HEK293 (cell line): ENCODE measurements around the gene DEDD2.

ENCODE experiments used
- BCL11A ChIP-seq: fragments of 450-650 bp; formaldehyde crosslinking; IDR thresholded peaks from 2 replicates; pipeline ENCODE4 v1.5.1; 2016; ENCODE audit warnings: low read depth, missing biosample characterization, missing genetic modification characterization
- EGR2 ChIP-seq: fragments of 450-650 bp; formaldehyde crosslinking; IDR thresholded peaks from 2 replicates; pipeline ENCODE4 v1.5.1; 2016; ENCODE audit warnings: low read depth, missing biosample characterization, missing genetic modification characterization
- IKZF3 ChIP-seq: fragments of 450-650 bp; IDR thresholded peaks from 2 replicates; pipeline ENCODE4 v1.5.0; 2018; ENCODE audit warnings: missing biosample characterization, mild to moderate bottlenecking, missing genetic modification characterization, moderate library complexity
- KLF8 ChIP-seq: fragments of 450-650 bp; formaldehyde crosslinking; IDR thresholded peaks from 2 replicates; pipeline ENCODE4 v1.5.1; 2016; ENCODE audit warnings: missing biosample characterization, missing genetic modification characterization
- RBAK ChIP-seq: fragments of 450-650 bp; formaldehyde crosslinking; IDR thresholded peaks from 2 replicates; pipeline ENCODE4 v1.5.1; 2016; ENCODE audit warnings: missing biosample characterization, missing genetic modification characterization
- SP3 ChIP-seq: fragments of 450-650 bp; formaldehyde crosslinking; IDR thresholded peaks from 2 replicates; pipeline ENCODE4 v1.5.1; 2016; ENCODE audit warnings: missing biosample characterization, missing genetic modification characterization
- ZBTB48 ChIP-seq: fragments of 450-650 bp; formaldehyde crosslinking; IDR thresholded peaks from 2 replicates; pipeline ENCODE4 v1.5.1; 2016; ENCODE audit warnings: missing biosample characterization, missing genetic modification characterization
- ZFP37 ChIP-seq: fragments of 450-650 bp; formaldehyde crosslinking; IDR thresholded peaks from 2 replicates; pipeline ENCODE4 v1.5.1; 2016; ENCODE audit warnings: missing biosample characterization, missing genetic modification characterization
- ZIC2 ChIP-seq: fragments of 450-650 bp; formaldehyde crosslinking; IDR thresholded peaks from 2 replicates; pipeline ENCODE4 v1.5.1; 2016; ENCODE audit warnings: missing biosample characterization, missing genetic modification characterization
- ZNF114 ChIP-seq: fragments of 450-650 bp; formaldehyde crosslinking; IDR thresholded peaks from 2 replicates; pipeline ENCODE4 v1.5.0; 2017; ENCODE audit warnings: missing biosample characterization, missing genetic modification characterization
- ZNF16 ChIP-seq: fragments of 450-650 bp; formaldehyde crosslinking; IDR thresholded peaks from 2 replicates; pipeline ENCODE4 v1.5.1; 2016; ENCODE audit warnings: low read depth, missing biosample characterization, missing genetic modification characterization
- ZNF174 ChIP-seq: fragments of 450-650 bp; formaldehyde crosslinking; IDR thresholded peaks from 2 replicates; pipeline ENCODE4 v1.5.0; 2017; ENCODE audit warnings: missing biosample characterization, mild to moderate bottlenecking, missing genetic modification characterization
- ZNF223 ChIP-seq: fragments of 450-650 bp; formaldehyde crosslinking; IDR thresholded peaks from 2 replicates; pipeline ENCODE4 v1.5.1; 2016; ENCODE audit warnings: missing biosample characterization, missing genetic modification characterization
- ZNF335 ChIP-seq: fragments of 450-650 bp; formaldehyde crosslinking; conservative IDR thresholded peaks from 2 replicates; pipeline ENCODE4 v1.5.1; 2016; ENCODE audit warnings: missing biosample characterization, missing genetic modification characterization
- ZNF473 ChIP-seq: fragments of 450-650 bp; formaldehyde crosslinking; IDR thresholded peaks from 2 replicates; pipeline ENCODE4 v1.5.1; 2017; ENCODE audit warnings: missing biosample characterization, missing genetic modification characterization
- ZNF544 ChIP-seq: fragments of 450-650 bp; formaldehyde crosslinking; IDR thresholded peaks from 2 replicates; pipeline ENCODE4 v1.5.0; 2017; ENCODE audit warnings: missing biosample characterization, missing genetic modification characterization
- ZNF560 ChIP-seq: fragments of 450-650 bp; formaldehyde crosslinking; IDR thresholded peaks from 2 replicates; pipeline ENCODE4 v1.5.1; 2017; ENCODE audit warnings: missing biosample characterization, missing genetic modification characterization, borderline replicate concordance
- ZNF621 ChIP-seq: fragments of 450-650 bp; formaldehyde crosslinking; IDR thresholded peaks from 2 replicates; pipeline ENCODE4 v1.5.1; 2017; ENCODE audit warnings: missing biosample characterization, missing genetic modification characterization
- ZNF623 ChIP-seq: fragments of 450-650 bp; formaldehyde crosslinking; IDR thresholded peaks from 2 replicates; pipeline ENCODE4 v1.5.1; 2016; ENCODE audit warnings: missing biosample characterization, missing genetic modification characterization
- ZNF747 ChIP-seq: fragments of 450-650 bp; formaldehyde crosslinking; IDR thresholded peaks from 2 replicates; pipeline ENCODE4 v1.5.1; 2016; ENCODE audit warnings: missing biosample characterization, missing genetic modification characterization
- ZNF791 ChIP-seq: fragments of 450-650 bp; formaldehyde crosslinking; IDR thresholded peaks from 2 replicates; pipeline ENCODE4 v1.5.1; 2016; ENCODE audit warnings: missing biosample characterization, missing genetic modification characterization
- TF ChIP-seq, protein P1 (sequence below): fragments of 450-650 bp; formaldehyde crosslinking; IDR thresholded peaks from 2 replicates; pipeline ENCODE4 v1.5.1; 2016; ENCODE audit warnings: missing biosample characterization, missing genetic modification characterization
- TF ChIP-seq, protein P2 (sequence below): fragments of 450-650 bp; formaldehyde crosslinking; IDR thresholded peaks from 2 replicates; pipeline ENCODE4 v1.5.1; 2016; ENCODE audit warnings: missing biosample characterization, missing genetic modification characterization
- TF ChIP-seq, protein P3 (sequence below): fragments of 450-650 bp; formaldehyde crosslinking; IDR thresholded peaks from 2 replicates; pipeline ENCODE4 v1.5.1; 2017; ENCODE audit warnings: missing biosample characterization, missing genetic modification characterization
- TF ChIP-seq, protein P4 (sequence below): fragments of 450-650 bp; formaldehyde crosslinking; IDR thresholded peaks from 2 replicates; pipeline ENCODE4 v1.5.1; 2016; ENCODE audit warnings: missing biosample characterization, missing genetic modification characterization
- TF ChIP-seq, protein P5 (sequence below): fragments of 450-650 bp; IDR thresholded peaks from 2 replicates; pipeline ENCODE4 v1.5.1; 2018; ENCODE audit warnings: missing biosample characterization, missing genetic modification characterization
- TF ChIP-seq, protein P6 (sequence below): fragments of 450-650 bp; formaldehyde crosslinking; IDR thresholded peaks from 2 replicates; pipeline ENCODE4 v1.5.1; 2017; ENCODE audit warnings: missing biosample characterization, missing genetic modification characterization
- TF ChIP-seq, protein P7 (sequence below): fragments of 450-650 bp; formaldehyde crosslinking; IDR thresholded peaks from 2 replicates; pipeline ENCODE4 v1.5.1; 2016; ENCODE audit warnings: missing biosample characterization, missing genetic modification characterization

Gene DEDD2

DNA sequence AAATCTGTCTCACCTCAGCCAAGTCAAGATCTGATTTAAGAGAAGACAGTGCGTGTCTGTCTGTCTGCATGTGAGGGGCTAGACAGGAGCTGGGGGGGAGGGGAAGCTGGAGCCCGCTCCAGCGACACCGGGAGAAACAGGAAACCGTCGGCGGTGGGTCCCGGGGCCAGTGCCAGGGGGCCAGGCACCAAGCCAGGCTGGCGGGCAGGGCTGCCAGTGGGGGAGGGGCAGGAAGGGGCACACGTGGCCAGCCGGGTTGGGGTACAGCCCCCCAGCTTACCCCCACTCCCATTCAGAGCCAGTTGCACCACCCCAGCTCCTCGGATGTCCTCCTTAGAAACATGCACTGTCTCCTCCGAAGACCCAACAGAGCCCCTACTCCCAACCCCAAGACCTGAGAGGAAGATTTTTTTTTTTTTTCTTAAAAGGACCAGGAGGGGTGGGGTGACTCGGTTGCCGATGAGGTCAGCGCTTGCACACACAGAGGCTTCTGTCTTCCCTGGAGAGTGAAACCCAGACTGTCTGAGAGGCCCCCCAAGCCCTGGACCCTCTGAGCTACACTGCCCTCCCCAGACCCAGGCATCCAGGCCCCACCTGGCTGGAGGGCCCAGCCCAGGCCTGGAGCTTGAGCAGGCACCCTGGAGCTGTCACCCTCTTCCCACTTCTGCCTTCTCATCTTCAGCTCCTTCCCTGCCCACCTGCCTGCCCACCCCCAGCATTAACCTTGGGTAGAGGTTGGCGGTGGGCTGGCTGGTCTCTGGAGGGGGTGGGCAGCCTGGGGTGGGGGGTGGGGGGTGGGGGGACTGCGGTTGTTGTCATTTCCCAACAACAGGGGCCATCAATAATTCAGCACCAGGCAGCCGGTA lies 33.4 kb upstream of the DEDD2 start (continued):
- no peak for TF ChIP-seq BCL11A (tag by site-specific recombination)
- 0 out of 2 replicates have a peak, but pooled peaks have one; percentile 26 for TF ChIP-seq KLF8 (tag by site-specific recombination)
- TF ChIP-seq, protein P1, sequence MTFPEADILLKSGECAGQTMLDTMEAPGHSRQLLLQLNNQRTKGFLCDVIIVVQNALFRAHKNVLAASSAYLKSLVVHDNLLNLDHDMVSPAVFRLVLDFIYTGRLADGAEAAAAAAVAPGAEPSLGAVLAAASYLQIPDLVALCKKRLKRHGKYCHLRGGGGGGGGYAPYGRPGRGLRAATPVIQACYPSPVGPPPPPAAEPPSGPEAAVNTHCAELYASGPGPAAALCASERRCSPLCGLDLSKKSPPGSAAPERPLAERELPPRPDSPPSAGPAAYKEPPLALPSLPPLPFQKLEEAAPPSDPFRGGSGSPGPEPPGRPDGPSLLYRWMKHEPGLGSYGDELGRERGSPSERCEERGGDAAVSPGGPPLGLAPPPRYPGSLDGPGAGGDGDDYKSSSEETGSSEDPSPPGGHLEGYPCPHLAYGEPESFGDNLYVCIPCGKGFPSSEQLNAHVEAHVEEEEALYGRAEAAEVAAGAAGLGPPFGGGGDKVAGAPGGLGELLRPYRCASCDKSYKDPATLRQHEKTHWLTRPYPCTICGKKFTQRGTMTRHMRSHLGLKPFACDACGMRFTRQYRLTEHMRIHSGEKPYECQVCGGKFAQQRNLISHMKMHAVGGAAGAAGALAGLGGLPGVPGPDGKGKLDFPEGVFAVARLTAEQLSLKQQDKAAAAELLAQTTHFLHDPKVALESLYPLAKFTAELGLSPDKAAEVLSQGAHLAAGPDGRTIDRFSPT (tag by site-specific recombination) = peak; percentile 76; the same call in 1 of the 2 replicates
- no peak for TF ChIP-seq ZNF473 (tag by site-specific recombination)
- TF ChIP-seq ZNF114 (tag by site-specific recombination) = no peak
- TF ChIP-seq ZNF223 (tag by site-specific recombination) = no peak
- no peak for TF ChIP-seq ZNF16 (tag by site-specific recombination)
- TF ChIP-seq ZFP37 = no peak
- no peak for TF ChIP-seq ZNF623 (tag by site-specific recombination)
- TF ChIP-seq ZNF747 = no peak
- TF ChIP-seq ZIC2 (tag by site-specific recombination) = no peak
- no peak for TF ChIP-seq ZNF544 (tag by site-specific recombination)
- peak; percentile 79 for TF ChIP-seq EGR2 (tag by site-specific recombination)
- TF ChIP-seq, protein P2, sequence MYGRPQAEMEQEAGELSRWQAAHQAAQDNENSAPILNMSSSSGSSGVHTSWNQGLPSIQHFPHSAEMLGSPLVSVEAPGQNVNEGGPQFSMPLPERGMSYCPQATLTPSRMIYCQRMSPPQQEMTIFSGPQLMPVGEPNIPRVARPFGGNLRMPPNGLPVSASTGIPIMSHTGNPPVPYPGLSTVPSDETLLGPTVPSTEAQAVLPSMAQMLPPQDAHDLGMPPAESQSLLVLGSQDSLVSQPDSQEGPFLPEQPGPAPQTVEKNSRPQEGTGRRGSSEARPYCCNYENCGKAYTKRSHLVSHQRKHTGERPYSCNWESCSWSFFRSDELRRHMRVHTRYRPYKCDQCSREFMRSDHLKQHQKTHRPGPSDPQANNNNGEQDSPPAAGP (tag by site-specific recombination) = no peak
- TF ChIP-seq SP3 (tag by site-specific recombination) = no peak
- TF ChIP-seq ZNF174 (tag by site-specific recombination) = no peak
- TF ChIP-seq ZNF791 = no peak
- TF ChIP-seq, protein P3, sequence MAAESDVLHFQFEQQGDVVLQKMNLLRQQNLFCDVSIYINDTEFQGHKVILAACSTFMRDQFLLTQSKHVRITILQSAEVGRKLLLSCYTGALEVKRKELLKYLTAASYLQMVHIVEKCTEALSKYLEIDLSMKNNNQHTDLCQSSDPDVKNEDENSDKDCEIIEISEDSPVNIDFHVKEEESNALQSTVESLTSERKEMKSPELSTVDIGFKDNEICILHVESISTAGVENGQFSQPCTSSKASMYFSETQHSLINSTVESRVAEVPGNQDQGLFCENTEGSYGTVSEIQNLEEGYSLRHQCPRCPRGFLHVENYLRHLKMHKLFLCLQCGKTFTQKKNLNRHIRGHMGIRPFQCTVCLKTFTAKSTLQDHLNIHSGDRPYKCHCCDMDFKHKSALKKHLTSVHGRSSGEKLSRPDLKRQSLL = no peak
- no peak for TF ChIP-seq ZBTB48
- TF ChIP-seq, protein P4, sequence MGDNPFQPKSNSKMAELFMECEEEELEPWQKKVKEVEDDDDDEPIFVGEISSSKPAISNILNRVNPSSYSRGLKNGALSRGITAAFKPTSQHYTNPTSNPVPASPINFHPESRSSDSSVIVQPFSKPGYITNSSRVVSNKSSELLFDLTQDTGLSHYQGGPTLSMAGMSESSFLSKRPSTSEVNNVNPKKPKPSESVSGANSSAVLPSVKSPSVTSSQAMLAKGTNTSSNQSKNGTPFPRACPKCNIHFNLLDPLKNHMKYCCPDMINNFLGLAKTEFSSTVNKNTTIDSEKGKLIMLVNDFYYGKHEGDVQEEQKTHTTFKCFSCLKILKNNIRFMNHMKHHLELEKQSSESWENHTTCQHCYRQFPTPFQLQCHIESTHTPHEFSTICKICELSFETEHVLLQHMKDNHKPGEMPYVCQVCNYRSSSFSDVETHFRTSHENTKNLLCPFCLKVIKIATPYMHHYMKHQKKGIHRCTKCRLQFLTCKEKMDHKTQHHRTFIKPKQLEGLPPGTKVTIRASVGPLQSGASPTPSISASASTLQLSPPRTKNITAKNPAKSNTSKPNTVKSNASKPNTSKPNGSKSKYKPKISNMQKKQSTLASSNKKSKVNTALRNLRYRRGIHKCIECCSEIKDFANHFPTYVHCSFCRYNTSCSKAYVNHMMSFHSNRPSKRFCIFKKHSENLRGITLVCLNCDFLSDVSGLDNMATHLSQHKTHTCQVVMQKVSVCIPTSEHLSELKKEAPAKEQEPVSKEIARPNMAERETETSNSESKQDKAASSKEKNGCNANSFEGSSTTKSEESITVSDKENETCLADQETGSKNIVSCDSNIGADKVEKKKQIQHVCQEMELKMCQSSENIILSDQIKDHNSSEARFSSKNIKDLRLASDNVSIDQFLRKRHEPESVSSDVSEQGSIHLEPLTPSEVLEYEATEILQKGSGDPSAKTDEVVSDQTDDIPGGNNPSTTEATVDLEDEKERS (tag by site-specific recombination) = no peak
- TF ChIP-seq IKZF3 (tag by site-specific recombination) = 0 out of 2 replicates have a peak, but pooled peaks have one; percentile 16
- TF ChIP-seq, protein P5, sequence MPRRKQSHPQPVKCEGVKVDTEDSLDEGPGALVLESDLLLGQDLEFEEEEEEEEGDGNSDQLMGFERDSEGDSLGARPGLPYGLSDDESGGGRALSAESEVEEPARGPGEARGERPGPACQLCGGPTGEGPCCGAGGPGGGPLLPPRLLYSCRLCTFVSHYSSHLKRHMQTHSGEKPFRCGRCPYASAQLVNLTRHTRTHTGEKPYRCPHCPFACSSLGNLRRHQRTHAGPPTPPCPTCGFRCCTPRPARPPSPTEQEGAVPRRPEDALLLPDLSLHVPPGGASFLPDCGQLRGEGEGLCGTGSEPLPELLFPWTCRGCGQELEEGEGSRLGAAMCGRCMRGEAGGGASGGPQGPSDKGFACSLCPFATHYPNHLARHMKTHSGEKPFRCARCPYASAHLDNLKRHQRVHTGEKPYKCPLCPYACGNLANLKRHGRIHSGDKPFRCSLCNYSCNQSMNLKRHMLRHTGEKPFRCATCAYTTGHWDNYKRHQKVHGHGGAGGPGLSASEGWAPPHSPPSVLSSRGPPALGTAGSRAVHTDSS (tag by site-specific recombination) = no peak
- no peak for TF ChIP-seq ZNF335 (tag by site-specific recombination)
- no peak for TF ChIP-seq ZNF621 (tag by site-specific recombination)
- TF ChIP-seq, protein P6, sequence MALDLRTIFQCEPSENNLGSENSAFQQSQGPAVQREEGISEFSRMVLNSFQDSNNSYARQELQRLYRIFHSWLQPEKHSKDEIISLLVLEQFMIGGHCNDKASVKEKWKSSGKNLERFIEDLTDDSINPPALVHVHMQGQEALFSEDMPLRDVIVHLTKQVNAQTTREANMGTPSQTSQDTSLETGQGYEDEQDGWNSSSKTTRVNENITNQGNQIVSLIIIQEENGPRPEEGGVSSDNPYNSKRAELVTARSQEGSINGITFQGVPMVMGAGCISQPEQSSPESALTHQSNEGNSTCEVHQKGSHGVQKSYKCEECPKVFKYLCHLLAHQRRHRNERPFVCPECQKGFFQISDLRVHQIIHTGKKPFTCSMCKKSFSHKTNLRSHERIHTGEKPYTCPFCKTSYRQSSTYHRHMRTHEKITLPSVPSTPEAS (tag by site-specific recombination) = no peak
- TF ChIP-seq ZNF560 (tag by site-specific recombination) = no peak
- TF ChIP-seq RBAK = no peak
- TF ChIP-seq, protein P7, sequence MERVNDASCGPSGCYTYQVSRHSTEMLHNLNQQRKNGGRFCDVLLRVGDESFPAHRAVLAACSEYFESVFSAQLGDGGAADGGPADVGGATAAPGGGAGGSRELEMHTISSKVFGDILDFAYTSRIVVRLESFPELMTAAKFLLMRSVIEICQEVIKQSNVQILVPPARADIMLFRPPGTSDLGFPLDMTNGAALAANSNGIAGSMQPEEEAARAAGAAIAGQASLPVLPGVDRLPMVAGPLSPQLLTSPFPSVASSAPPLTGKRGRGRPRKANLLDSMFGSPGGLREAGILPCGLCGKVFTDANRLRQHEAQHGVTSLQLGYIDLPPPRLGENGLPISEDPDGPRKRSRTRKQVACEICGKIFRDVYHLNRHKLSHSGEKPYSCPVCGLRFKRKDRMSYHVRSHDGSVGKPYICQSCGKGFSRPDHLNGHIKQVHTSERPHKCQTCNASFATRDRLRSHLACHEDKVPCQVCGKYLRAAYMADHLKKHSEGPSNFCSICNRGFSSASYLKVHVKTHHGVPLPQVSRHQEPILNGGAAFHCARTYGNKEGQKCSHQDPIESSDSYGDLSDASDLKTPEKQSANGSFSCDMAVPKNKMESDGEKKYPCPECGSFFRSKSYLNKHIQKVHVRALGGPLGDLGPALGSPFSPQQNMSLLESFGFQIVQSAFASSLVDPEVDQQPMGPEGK (tag by site-specific recombination) = peak; percentile 81
